ENCODE results near the gene UST.
"Not testable (repeated sequence)": the region's sequence is repeated elsewhere in the genome, so short reads cannot be mapped to it uniquely, and the experiment has no call there.

The UST gene

DNA sequence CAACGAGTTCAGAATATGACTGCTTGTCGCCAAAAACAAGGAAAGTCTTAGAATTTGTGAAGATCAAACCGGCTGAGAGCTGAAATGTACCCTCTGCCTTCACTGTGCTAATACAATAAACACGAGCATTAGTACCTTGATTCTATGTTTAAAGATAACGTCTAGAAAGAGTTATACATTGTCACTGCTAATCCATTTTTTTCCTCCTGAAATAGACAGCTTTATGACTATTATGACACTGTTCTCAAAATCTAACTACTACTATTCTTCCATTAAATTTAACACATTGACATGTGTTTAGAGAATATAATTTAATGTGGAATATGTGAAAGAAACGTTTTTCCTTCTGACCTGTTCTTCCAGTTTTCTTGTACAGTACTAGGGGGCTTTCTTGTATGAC lies 204.8 kb downstream of the UST start:
- DNase-seq (ENCODE audit: low read depth) = no peak

DNA sequence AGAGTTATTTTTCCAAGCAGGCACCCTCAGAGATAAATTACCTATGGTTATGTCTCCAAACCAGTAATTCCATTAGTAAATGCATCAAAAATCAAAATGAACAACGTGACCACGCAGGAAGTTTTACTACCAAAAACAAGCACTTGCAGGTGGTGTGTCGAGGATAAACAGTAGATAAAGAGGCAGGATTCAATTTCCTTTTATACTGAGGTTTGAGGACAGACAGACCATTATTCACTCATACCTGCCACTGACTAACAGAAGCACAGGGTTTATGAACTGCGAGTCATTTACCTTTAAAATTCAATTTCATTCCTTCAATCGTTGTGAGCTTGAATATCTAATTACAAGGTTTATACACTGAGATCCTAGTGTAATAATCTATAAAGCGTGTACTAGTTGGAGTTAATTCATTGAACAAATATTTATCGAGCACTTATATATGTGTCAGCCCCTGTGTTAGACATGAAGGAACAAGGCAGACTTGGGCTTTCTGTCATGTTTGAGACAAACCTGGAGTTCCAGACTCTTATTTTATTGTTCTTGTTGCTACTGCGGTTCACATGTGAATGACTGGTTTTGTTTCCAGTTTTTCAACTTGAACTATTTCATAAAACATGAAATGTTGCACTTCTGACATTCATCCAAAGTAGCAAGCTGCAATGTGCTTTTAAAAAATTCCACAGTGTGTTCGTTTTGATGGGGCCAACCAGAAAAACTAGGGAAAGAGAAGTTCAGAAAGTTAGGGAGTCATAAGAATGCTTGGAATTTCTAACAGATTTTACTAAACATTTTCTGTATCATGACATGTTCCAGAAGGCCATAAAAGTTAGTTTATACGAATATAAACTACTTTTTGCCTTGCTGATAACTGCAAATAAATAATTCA lies 205.6 kb downstream of the UST start:
- DNase-seq (ENCODE audit: low read depth) = no peak

DNA sequence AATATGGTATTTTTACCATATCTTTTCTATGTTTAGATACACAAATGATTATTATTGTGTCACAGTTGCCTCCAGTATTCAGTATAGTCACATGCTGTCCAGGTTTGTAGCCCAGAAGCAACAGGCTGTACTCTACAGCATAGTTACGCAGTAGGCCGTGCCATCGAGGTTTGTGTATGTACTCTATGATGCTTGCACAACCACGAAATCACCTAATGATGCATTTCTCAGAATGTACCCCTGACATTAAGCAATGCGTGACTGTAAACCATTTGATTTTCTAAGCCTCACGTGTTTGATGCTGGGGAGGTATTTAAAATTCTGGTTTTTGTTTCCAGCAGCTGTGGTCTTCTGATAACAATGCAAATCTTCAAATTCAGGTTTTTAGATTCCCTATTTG lies 207.6 kb downstream of the UST start:
- DNase-seq (ENCODE audit: low read depth) = no peak

DNA sequence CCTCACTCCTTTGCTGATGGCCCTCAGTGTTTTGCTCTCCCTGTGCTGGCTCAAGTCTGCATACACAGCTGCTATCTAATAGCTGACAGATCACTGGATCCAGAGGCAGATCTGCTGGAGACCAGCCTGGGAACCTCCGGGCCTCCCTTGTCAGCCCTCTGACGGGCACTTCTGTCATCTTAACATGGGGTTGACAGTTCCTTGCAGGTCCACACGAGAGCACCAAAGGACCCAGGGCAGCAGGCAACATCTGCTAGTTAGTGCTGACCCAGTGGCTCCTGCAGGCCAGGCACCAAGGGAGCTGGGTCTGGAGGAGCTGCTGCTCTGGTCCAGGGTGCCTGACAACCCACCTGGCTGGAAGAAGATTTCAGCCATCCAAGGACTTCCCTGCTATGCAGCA lies 208.1 kb downstream of the UST start:
- no peak for DNase-seq (ENCODE audit: low read depth)

DNA sequence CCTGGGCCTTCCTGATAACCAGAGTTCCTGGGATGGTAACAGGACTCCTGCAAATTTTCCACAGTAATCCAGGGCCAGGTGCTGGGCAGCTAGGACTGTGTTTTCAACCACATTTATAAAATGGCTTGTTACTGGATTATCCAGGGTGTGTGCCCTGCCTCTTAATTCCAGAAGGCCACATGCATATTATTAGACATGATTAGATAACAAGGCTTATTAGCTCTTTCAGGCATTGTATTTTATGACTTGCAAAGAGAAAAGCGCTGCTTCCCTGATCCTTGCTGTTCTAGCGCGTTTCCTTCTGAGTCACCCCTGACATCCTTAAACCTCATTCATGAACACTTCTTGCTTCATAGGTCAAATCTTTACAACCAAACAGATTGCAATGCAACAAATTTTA lies 208.6 kb downstream of the UST start:
- no peak for DNase-seq (ENCODE audit: low read depth)

DNA sequence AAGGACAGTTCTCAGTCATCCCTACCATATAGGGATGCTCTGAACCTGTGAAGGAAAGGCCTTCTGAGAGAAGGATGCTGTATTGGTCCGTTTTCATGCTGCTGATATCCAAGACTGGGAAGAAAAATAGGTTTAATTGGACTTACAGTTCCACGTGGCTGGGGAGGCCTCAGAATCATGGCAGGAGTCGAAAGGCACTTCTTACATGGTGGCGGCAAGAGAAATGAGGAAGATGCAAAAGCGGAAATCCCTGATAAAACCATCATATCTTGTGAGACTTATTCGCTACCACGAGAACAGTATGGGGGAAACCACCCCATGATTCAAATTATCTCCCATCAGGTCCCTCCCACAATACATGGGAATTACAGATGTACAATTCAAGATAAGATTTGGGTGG lies 209.3 kb downstream of the UST start:
- DNase-seq (ENCODE audit: low read depth) = not testable (repeated sequence)

DNA sequence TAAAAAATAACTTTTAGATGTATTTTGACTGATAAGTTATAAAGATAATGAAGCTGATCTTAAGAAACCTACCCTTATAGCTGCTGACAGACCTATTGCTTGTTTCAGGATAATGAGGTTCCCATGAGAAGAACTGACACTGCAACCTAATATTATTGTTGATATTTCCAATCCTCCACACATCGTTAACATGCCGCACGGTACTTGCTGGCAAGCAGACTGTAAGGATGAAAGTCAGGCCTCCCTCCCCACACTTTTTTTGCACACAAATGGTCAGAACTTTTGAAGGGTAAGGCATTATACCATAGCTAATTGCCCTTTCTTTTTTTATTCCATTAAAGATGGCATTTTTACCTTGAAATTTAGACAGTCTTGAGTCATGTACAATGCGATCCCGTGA lies 210.9 kb downstream of the UST start:
- DNase-seq (ENCODE audit: low read depth) = no peak

DNA sequence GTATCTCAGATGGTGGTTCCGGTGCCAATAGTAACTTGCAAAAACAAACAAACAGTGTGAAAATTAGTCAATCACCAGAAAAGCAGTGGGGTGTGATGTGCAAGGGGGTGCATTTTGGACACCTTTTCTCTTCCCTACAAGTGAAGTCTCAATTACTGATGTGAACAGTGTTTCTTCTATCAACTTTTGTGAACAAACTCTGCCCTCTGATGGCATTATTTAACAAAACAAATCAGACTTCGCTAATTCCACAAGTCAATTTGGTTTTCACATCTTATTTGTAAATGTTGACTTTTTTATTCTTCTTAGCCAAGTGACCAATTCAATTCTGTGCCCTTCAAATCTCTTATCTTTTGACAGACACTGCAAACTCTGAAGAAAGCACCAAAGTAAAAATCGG lies 212.2 kb downstream of the UST start:
- DNase-seq (ENCODE audit: low read depth) = no peak

DNA sequence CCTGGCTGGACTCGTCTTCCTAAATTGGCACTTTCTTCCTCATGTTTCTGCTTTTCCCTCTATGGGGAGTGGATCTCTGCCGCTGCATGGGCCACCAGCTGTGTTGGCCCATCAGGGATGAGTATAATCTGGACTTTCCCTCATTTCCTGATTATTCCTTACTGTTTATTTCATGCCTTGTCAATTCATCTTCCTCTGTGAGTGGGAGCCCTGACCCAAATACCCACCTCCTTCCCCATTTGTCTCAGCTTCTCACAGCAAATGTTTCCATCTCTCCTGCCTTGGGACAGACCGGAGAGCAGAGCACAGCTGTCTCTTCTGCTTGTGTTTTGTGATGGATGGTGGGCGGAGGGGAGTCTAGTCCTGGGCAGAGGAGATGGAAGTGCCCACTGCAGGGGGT lies 212.7 kb downstream of the UST start:
- no peak for DNase-seq (ENCODE audit: low read depth)

DNA sequence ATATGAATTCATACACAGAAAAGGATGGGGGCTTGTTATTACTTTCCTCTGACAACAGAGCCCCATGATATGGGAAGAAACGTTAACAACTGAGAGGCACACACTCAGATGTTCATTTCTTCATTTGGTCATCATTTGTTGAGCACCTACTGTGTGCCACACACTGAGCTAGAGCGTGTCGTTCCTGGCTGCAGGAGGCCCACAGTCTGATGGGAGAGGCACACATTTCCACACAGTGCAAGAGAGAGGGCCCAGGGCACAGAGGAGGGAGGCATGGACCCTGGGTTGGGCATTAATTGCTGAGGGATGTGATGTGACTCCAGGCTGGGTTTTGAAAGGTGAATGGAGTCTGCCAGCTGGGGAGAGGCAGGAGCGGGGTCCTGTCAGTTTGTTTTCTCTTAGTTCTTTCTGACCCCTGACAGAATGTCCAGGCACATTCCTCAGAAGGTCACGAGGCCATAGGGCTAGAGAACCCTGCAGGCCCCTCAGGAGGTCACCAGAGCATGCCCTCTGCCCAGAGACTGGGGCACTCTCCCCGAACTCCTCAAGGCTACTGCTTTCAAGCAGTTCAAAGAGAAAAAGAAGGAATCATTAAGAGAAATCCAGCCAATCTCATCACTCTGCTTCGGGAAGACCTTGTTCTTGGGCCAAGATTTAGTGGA lies 216.2 kb downstream of the UST start:
- DNase-seq (ENCODE audit: low read depth) = no peak

DNA sequence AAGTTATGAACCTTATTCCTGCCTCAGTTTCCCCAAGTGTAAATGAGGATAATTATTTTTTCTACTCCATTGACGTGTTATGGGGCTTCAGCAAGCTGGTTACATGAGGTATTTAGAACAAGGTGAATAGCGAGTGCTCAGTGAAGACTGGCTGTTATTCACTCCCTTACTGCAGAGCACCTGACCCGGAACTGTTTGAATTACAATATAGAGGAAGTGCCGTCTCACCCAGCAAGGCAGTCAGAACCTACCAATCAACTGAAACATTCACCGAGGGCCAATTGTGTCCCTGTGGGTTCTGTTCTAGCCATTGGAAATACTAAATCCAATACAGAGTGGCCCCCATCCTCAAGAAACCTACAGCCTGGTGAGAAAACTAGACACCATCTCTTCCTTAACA lies 216.9 kb downstream of the UST start:
- DNase-seq (ENCODE audit: low read depth) = no peak

DNA sequence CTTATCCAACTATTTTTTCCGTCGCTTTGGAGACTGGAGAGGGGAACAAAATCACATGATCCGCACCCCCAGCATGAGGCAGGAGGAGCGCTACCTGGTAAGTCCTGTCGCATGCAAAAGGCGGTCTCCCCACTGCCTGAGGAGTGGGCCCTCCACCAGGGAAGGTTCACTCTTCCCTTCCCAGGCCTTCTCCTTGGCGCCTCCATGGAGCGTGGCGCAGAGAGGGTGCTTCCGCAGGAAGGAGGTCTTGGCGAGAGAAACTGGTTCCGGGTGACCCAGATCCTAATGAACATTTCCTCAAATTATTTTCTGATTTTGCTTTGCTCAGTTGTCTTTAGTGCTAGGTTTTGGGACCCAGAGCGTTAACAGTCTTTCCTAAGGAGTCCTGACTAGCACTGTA lies 217.6 kb downstream of the UST start:
- DNase-seq (ENCODE audit: low read depth) = no peak

DNA sequence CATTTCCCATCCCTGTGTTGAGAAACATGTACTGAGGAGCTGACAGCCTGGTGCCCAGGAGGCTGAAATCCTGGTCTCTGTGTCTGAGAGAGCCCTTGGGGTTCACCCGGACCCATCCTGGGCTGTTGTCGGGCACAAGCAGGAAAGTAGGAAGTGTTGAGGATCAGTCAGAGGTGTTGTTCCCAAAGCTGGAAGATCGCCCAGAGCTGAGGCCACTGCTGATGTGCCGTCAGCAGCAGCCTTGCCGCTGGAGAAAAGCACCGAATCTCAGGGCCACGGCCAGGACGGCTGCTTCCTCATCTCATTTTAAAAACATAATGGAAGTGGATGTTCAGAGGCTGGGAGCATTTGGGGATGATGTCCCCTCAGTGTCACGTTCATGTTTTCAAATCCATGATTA lies 218.5 kb downstream of the UST start:
- DNase-seq (ENCODE audit: low read depth) = no peak

DNA sequence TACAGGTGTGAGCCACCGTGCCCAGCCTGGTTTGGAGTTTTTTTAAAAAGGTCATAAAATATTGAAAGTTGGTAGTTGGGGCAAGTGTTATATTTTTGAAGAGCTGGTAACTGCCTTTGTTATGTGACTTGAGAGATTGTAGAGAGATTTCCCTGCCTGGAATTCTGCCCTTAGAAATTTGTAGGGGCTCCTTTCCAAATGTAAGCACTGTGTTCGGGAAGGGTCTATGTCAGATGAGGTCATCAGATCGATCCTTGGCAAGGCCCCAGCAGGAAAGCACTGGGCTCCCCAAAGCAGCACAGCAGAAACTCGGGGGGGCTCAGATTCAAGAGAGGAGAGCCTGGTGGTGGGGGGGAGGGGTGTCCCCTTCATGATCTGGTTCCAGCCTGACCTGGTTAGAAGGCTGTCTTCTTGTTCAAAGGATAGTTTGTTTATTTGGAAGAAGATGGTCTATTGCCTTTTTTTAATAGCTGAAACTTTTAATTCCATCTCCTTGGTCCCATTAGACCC lies 220.2 kb downstream of the UST start:
- DNase-seq (ENCODE audit: low read depth) = no peak

DNA sequence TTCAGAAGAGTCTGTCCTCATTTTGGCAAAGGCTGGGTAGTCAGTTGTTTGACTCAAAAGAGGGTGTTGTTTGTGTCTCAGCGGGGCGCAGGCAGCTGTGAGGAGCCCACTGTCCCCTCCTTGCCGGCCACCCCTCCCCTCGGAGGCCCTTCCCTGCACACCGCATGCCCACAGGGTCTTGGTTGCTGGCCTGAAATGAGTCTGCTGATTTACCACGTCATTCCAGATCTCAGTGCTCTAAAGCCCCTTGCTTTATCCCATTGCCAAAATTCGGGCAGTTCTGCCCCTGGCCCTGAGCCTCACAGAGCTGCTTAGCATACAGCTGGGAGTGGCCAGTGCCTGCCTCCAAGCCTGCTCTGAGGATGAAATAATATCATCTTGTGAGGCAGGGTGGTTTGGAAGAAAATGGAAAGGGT lies 220.7 kb downstream of the UST start:
- no peak for DNase-seq (ENCODE audit: low read depth)

DNA sequence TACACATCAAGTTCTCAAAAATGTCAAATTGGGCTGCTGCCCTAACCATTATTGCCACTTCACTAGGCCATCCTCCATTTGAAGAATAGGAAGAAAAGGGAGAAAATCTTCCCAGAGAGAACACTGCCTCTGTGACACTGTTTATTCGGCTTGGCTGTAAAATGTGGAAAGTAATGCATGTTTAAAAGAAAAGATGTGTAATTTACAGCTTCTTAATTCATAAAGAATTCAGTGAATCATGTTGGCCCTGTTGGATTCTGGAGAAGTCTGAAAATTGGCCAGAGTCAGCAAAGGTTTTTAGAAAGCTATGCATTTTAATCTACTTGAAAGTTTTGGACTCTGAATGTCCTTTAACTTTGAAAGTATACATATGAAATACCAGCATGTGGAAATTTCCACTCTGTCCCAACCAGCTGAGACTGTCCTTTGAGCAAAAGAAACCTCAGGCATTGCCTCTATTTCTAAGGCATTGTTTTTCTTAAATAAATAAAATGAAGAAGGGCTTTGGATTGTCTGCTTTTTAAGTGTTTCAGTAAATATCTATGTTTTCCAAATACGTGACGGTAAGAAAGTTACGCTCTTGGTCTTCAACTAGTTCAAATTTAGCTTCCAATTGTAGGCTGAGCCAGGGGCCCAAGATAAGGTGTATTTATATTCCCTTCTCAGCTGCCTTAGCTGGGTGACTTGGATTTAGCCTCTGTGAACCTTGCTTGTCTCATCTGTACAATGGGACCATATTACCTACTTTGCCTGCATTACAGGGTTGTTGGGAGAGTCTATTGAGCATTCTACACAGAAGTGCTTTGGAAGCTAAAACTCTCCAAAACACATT lies 222.2 kb downstream of the UST start:
- DNase-seq (ENCODE audit: low read depth) = no peak

DNA sequence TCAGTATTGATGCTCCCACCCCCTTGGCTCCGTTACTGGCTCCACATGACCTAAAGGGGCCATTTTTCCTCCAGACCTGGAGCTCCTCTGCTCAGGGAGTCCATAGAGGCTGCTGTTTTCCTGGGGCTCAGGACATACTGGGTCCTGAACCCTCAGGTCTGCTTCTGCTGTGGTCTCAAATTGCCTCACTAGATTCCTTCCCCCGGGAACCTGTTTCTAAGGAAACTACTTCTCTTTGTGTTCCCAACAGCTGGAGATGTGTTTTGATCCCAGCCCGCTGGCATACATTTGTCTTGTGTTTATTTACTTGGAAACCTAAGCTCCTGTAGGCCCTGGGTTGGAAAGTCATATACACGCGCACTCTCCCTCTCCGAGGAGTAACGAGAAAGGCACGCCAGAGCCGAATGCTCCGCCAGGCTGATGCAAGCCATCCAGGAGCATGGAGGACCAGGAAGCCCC lies 222.8 kb downstream of the UST start:
- DNase-seq (ENCODE audit: low read depth) = no peak

DNA sequence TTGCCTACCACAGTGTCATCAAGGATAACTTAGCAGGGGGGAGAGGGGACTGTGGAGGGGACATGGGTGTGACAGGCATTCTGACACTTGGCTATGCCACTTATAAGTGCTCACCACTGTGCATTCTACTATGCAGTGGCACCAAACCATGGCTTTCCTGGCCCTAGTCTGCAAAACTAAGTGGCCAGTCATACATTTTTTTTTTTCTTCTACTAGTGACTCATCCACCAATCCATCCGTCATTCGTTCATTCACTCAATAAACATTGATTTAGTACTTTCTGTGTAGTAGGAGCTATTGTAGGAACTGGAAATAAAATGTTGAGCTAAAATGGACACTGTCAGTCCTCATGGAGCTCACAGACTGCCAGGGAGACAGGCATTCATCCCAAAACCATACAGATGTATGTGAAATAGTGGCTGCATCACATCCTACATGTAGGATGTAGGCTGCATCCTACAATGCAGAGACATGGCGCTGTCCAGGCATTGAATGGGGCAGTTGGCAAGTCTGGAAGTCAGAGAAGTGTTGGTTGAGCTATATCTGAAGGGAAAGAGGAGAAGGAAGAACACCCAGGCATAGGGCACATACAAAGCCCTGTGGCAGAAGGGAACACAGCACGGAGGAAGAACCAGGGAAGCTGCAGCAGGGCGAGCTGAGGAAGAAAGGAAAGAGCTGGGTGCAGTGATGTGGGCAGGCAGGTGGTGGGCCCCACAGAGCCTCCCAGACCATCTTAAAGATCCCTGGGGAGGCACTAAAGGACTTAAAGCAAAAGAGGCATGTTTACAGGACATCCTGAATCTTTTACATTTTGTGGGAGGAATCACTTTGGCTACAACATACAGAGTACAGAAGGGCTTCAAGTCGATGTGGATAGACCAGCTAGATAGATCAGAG lies 224.4 kb downstream of the UST start:
- DNase-seq (ENCODE audit: low read depth) = no peak

DNA sequence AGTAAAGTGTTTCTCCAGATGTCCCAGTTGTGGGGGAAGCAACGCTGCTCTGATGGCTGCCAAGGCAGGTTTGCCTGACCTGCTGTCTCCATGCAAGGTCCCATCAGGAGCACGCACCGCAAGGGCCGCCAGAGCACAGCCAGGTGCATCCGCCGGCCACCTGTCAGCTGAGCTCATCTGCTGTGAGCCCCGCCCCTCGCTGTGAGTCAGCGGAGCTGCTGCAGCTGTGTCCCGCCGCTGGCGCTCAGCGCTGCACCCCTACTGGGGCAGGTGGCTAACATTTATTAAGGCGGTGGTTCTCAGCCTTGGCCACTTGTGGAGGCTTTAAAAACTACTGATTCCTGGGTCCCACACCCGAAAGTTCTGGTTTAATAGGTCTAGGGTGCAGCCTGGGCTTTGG lies 225.7 kb downstream of the UST start:
- peak; percentile 30 for DNase-seq (ENCODE audit: low read depth)

DNA sequence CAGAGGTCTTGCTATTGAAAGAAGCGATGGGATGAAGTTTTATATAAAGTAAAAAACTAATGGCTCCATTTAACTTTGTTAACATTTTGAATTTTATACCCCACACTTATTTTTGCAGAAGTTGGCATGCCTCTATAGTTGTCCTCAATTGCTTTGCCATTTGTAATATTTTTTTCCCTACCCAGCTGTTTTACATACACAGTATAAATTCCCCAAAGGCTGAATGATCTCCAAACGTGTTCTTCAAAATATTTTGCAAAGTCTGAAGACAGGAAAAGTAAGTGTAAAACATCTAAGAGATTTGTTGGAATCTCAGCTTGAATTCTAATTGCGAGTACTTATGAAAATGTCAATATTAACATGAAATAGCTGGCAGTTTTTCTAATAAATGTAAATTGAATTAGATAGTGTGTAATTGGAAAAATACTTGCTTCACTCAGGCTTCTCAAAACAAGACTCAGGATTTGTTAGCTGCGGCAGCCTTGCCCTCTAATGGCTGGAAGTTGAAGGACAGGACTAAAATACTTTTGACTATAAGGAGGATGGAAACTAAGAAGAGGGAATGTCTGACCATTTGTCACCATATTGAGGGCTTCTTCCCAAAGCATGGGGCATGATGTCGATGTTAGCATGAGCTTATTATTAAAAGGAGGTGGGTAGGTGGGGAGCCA lies 226.8 kb downstream of the UST start:
- no peak for DNase-seq (ENCODE audit: low read depth)

DNA sequence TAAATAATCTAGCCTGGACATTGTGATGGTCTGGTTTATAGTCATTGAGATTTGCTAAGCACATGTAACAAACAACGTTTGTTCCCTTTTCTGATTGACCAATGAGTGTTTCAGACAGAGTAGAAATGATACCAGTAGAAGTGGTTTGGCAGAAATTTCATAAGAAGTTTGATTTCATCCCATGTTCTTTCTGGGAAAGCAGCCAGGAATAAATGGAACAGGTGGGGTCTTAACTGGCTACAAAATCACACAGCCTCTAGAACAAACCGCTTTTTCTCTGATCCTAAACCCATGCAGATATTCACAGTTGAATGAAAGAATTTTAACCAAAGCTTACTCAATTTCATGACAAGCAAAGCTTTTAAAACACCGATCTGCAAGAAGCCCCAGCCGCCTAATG lies 227.5 kb downstream of the UST start:
- DNase-seq (ENCODE audit: low read depth) = no peak

All from activated T-cell treated with anti-CD3 and anti-CD28 coated beads for 48 hours (primary cell).